ENCODE results near the gene ZNF260. TPM values are rescaled to one million over a fixed set of nuclear protein-coding genes. Genes with fewer than 3 reads are reported as not detected.
A peak's percentile ranks its signal among the peaks of the same experiment; 100 is the strongest.

The ZNF260 gene
- total and polyA plus RNA-seq, 2 of the 13 experiments (the other 11 are each of a cell fraction or from before 2014, with no cell fraction given), result 2.8 to 10.5 TPM

- TF ChIP-seq ZNF350 (CRISPR knock-in tag; IDR thresholded peaks at IDR 0.05; ENCODE audit: borderline replicate concordance, low read depth) (no peak; the same call in 1 of the 2 replicates), KMT2B (CRISPR knock-in tag; IDR thresholded peaks at IDR 0.05) (peak; percentile 99), CBX5 (CRISPR knock-in tag; IDR thresholded peaks at IDR 0.05; ENCODE audit: borderline replicate concordance) (peak; percentile 64; the same call in 1 of the 2 replicates), SAP130 (CRISPR knock-in tag; IDR thresholded peaks at IDR 0.05; ENCODE audit: low read depth) (peak; percentile 98), ZUFSP (CRISPR knock-in tag; IDR thresholded peaks at IDR 0.05; ENCODE audit: borderline replicate concordance) (0 out of 2 replicates have a peak, but pooled peaks have one; percentile 70), ZNF136 (CRISPR knock-in tag; IDR thresholded peaks at IDR 0.05; ENCODE audit: low read depth) (no peak; the same call in 1 of the 2 replicates), SKI (IDR thresholded peaks at IDR 0.05; ENCODE audit: partially characterized antibody) (peak; percentile 38), DZIP1 (CRISPR knock-in tag; IDR thresholded peaks at IDR 0.05) (no peak), NCOA1 (CRISPR knock-in tag; IDR thresholded peaks at IDR 0.05) (peak; percentile 91; the same call in 1 of the 2 replicates), SIX4 (CRISPR knock-in tag; IDR thresholded peaks at IDR 0.05) (peak; percentile 68; the same call in 1 of the 2 replicates), WIZ (CRISPR knock-in tag; IDR thresholded peaks at IDR 0.05) (0 out of 2 replicates have a peak, but pooled peaks have one; percentile 38), ZFP41 (CRISPR knock-in tag; IDR thresholded peaks at IDR 0.05; ENCODE audit: borderline replicate concordance) (no peak), NFAT5 (CRISPR knock-in tag; IDR thresholded peaks at IDR 0.05) (no peak), ZNF577 (CRISPR knock-in tag; IDR thresholded peaks at IDR 0.05; ENCODE audit: borderline replicate concordance, low read depth) (no peak), ETV6 (CRISPR knock-in tag; conservative IDR thresholded peaks at IDR 0.05) (peak; percentile 54; the same call in 1 of the 2 replicates), ZNF672 (CRISPR knock-in tag; IDR thresholded peaks at IDR 0.05) (no peak), CC2D1A (CRISPR knock-in tag; IDR thresholded peaks at IDR 0.05) (no peak), FLYWCH1 (CRISPR knock-in tag; IDR thresholded peaks at IDR 0.05) (no peak)
These were observed 45.2 kb upstream of the ZNF260 start, which contains the start of gene ZNF529 (continued) for GRCh38 chr19:36573020-36573894.

All from HepG2 (cell line).